HepG2 (cell line): Measurements from ENCODE around the gene RAB40C. TPM values are rescaled to one million over a fixed set of nuclear protein-coding genes. Genes with fewer than 3 reads are reported as not detected.

Experiments used
- BORCS8-MEF2B ChIP-seq: sonication (generic); formaldehyde crosslinking; IDR thresholded peaks from 2 replicates; pipeline ENCODE4 v1.8.0; 2022; ENCODE audit warnings: mild to moderate bottlenecking, missing genetic modification reagents
- CAMTA2 ChIP-seq: sonication (generic); formaldehyde crosslinking; IDR thresholded peaks from 2 replicates; pipeline ENCODE4 v1.4.0; 2020; ENCODE audit warnings: mild to moderate bottlenecking, missing genetic modification reagents, borderline replicate concordance
- HOXA3 ChIP-seq: sonication (generic); formaldehyde crosslinking; IDR thresholded peaks from 2 replicates; pipeline ENCODE4 v1.5.0; 2020; ENCODE audit warnings: missing genetic modification reagents
- RAD21 ChIP-seq: fragments of 450-650 bp; formaldehyde crosslinking; IDR thresholded peaks from 2 replicates; pipeline ENCODE4 v1.5.0; 2020; ENCODE audit warnings: mild to moderate bottlenecking
- TOPORS ChIP-seq: sonication (generic); formaldehyde crosslinking; IDR thresholded peaks from 2 replicates; pipeline ENCODE4 v1.8.0; 2023; ENCODE audit warnings: mild to moderate bottlenecking, missing genetic modification reagents
- ZNF143 ChIP-seq: sonication (generic); formaldehyde crosslinking; IDR thresholded peaks from 2 replicates; pipeline ENCODE4 v1.4.0; 2020; ENCODE audit warnings: missing genetic modification reagents
- ZNF331 ChIP-seq: sonication (generic); formaldehyde crosslinking; IDR thresholded peaks from 2 replicates; pipeline ENCODE4 v1.4.0; 2020; ENCODE audit warnings: missing genetic modification reagents
- ZNF407 ChIP-seq: sonication (generic); formaldehyde crosslinking; IDR thresholded peaks from one replicate; pipeline ENCODE4 v1.5.1; 2020; ENCODE audit warnings: mild to moderate bottlenecking, missing genetic modification reagents; ENCODE audit errors: not compliant biosample characterization
- polyA plus RNA-seq, 8 experiments: library from polyadenylated mRNA; depleted of rRNA in 3 of 8; stranded (reverse) in 7 of 8; unstranded in 1 of 8; fragments of >200 nt; fragmentation: Illumina TruSeq in 4 of 8; extraction: Trizol in 4 of 8; gene quantifications; 2 replicates each; pipeline versions ENCODE4 v1.2.1 to v1.2.3, GENCODE V29; 2011 to 2016; ENCODE audit warnings: low read depth in 4 of 8, missing spikeins in 1 of 8, mixed read lengths in 1 of 8; ENCODE audit not compliant: insufficient read depth in 1 of 8
- total RNA-seq, 5 experiments: library from RNA; depleted of rRNA; stranded (reverse); fragments of >200 nt; fragmentation: Illumina TruSeq; extraction: Trizol; gene quantifications; 2 replicates each; pipeline ENCODE4 v1.2.3, GENCODE V29; 2016; ENCODE audit warnings: low read depth in 1 of 5
- TF ChIP-seq, protein P1 (sequence below): sonication (generic); formaldehyde crosslinking; IDR thresholded peaks from 2 replicates; pipeline ENCODE4 v1.4.0; 2020; ENCODE audit warnings: missing genetic modification reagents
- TF ChIP-seq, protein P2 (sequence below): sonication (generic); formaldehyde crosslinking; IDR thresholded peaks from 2 replicates; pipeline ENCODE4 v1.4.0; 2020; ENCODE audit warnings: mild to moderate bottlenecking, missing genetic modification reagents

Gene RAB40C
- total and polyA plus RNA-seq, 2 of the 13 experiments (the other 11 are each of a cell fraction or from before 2014, with no cell fraction given): 7.7 to 11.5 TPM

DNA sequence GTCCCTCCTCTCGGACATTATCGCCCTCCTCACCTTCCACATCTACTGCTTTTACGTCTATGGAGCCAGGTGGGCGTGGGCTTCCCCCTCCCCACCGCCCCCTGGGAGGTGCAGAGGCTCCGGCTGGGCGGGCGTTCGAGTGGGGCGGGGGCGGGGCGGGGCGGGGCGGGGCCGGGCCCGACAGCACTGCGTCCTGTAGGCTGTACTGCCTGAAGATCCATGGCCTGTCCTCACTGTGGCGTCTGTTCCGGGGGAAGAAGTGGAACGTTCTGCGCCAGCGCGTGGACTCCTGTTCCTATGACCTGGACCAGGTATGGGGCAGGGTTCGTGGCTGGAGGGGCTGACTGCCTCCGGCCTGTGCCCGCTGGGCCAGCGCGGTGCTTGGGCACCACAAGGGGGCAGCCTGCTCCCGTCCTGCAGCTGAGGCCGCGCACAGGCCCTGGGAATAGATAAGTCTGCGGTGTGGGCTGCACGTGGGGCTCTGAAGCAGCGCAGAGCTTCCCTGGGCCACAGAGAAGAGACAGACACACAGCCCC lies 10.9 kb upstream of the RAB40C start (continued):
- TF ChIP-seq, protein P1, sequence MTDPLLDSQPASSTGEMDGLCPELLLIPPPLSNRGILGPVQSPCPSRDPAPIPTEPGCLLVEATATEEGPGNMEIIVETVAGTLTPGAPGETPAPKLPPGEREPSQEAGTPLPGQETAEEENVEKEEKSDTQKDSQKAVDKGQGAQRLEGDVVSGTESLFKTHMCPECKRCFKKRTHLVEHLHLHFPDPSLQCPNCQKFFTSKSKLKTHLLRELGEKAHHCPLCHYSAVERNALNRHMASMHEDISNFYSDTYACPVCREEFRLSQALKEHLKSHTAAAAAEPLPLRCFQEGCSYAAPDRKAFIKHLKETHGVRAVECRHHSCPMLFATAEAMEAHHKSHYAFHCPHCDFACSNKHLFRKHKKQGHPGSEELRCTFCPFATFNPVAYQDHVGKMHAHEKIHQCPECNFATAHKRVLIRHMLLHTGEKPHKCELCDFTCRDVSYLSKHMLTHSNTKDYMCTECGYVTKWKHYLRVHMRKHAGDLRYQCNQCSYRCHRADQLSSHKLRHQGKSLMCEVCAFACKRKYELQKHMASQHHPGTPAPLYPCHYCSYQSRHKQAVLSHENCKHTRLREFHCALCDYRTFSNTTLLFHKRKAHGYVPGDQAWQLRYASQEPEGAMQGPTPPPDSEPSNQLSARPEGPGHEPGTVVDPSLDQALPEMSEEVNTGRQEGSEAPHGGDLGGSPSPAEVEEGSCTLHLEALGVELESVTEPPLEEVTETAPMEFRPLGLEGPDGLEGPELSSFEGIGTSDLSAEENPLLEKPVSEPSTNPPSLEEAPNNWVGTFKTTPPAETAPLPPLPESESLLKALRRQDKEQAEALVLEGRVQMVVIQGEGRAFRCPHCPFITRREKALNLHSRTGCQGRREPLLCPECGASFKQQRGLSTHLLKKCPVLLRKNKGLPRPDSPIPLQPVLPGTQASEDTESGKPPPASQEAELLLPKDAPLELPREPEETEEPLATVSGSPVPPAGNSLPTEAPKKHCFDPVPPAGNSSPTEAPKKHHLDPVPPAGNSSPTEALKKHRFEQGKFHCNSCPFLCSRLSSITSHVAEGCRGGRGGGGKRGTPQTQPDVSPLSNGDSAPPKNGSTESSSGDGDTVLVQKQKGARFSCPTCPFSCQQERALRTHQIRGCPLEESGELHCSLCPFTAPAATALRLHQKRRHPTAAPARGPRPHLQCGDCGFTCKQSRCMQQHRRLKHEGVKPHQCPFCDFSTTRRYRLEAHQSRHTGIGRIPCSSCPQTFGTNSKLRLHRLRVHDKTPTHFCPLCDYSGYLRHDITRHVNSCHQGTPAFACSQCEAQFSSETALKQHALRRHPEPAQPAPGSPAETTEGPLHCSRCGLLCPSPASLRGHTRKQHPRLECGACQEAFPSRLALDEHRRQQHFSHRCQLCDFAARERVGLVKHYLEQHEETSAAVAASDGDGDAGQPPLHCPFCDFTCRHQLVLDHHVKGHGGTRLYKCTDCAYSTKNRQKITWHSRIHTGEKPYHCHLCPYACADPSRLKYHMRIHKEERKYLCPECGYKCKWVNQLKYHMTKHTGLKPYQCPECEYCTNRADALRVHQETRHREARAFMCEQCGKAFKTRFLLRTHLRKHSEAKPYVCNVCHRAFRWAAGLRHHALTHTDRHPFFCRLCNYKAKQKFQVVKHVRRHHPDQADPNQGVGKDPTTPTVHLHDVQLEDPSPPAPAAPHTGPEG (CRISPR knock-in tag): no peak
- peak; percentile 71 for TF ChIP-seq BORCS8-MEF2B (CRISPR knock-in tag)
- peak; percentile 53; the same call in 1 of the 2 replicates for TF ChIP-seq ZNF331 (CRISPR knock-in tag)
- TF ChIP-seq RAD21 (CRISPR knock-in tag): peak; percentile 96
- TF ChIP-seq TOPORS (CRISPR knock-in tag): no peak
- peak; percentile 43; the same call in 1 of the 2 replicates for TF ChIP-seq ZNF143 (CRISPR knock-in tag)
- TF ChIP-seq HOXA3 (CRISPR knock-in tag): peak; percentile 59; the same call in 1 of the 2 replicates
- no peak for TF ChIP-seq CAMTA2 (CRISPR knock-in tag)
- TF ChIP-seq ZNF407 (CRISPR knock-in tag): no peak
- TF ChIP-seq, protein P2, sequence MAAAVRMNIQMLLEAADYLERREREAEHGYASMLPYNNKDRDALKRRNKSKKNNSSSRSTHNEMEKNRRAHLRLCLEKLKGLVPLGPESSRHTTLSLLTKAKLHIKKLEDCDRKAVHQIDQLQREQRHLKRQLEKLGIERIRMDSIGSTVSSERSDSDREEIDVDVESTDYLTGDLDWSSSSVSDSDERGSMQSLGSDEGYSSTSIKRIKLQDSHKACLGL (CRISPR knock-in tag): peak; percentile 50; the same call in 1 of the 2 replicates
